Measurements from ENCODE around the gene BTBD7.

Gene BTBD7

GRCh38 chr14:93328546-93328945, 4.3 kb downstream of the BTBD7 start:
- no peak for DNase-seq

- no peak for DNase-seq
Measured at GRCh38 chr14:93326196-93326595, 6.6 kb downstream of the BTBD7 start.

GRCh38 chr14:93323600-93324174, 9.1 kb downstream of the BTBD7 start:
- no peak for DNase-seq

- DNase-seq = no peak
Measured at GRCh38 chr14:93322929-93323599, 9.8 kb downstream of the BTBD7 start.

- DNase-seq = no peak
Measured at GRCh38 chr14:93320489-93320888, 12.3 kb downstream of the BTBD7 start.

GRCh38 chr14:93319958-93320357, 12.9 kb downstream of the BTBD7 start:
- DNase-seq = no peak

GRCh38 chr14:93319494-93319893, 13.3 kb downstream of the BTBD7 start:
- no peak for DNase-seq

GRCh38 chr14:93318927-93319326, 13.9 kb downstream of the BTBD7 start:
- DNase-seq = no peak

- no peak for DNase-seq
Measured at GRCh38 chr14:93317875-93318807, 14.7 kb downstream of the BTBD7 start.

GRCh38 chr14:93317210-93317874, 15.5 kb downstream of the BTBD7 start:
- DNase-seq = no peak

- no peak for DNase-seq
Measured at GRCh38 chr14:93316716-93317115, 16.1 kb downstream of the BTBD7 start.

GRCh38 chr14:93315575-93315974, 17.3 kb downstream of the BTBD7 start:
- DNase-seq = no peak

GRCh38 chr14:93311082-93311481, 21.8 kb downstream of the BTBD7 start:
- no peak for DNase-seq

GRCh38 chr14:93309427-93309966, 23.3 kb downstream of the BTBD7 start:
- no peak for DNase-seq

- no peak for DNase-seq
Measured at GRCh38 chr14:93308686-93309345, 24.0 kb downstream of the BTBD7 start.

GRCh38 chr14:93306812-93307211, 26.0 kb downstream of the BTBD7 start:
- no peak for DNase-seq

- no peak for DNase-seq
Measured at GRCh38 chr14:93305725-93306418, 27.0 kb downstream of the BTBD7 start.

GRCh38 chr14:93304771-93305170, 28.1 kb downstream of the BTBD7 start:
- DNase-seq = no peak

GRCh38 chr14:93303659-93304058, 29.2 kb downstream of the BTBD7 start:
- no peak for DNase-seq

- DNase-seq = no peak
Measured at GRCh38 chr14:93302688-93303581, 29.9 kb downstream of the BTBD7 start.
